Liver (tissue), 3 donors: Measurements from ENCODE around the gene KIF26A.

ENCODE experiments used
- FOXA1 ChIP-seq: IDR thresholded peaks from 2 replicates; pipeline ENCODE4 v1.6.1; 2016; ENCODE audit warnings: antibody characterized with exemption
- HNF4G ChIP-seq: IDR thresholded peaks from 2 replicates; pipeline ENCODE4 v1.6.1; 2016; ENCODE audit warnings: antibody characterized with exemption
- TAF1 ChIP-seq: conservative IDR thresholded peaks from 2 replicates; pipeline ENCODE4 v1.6.1; 2016; ENCODE audit warnings: antibody characterized with exemption, mild to moderate bottlenecking
- YY1 ChIP-seq: IDR thresholded peaks from 2 replicates; pipeline ENCODE4 v1.6.1; 2016; ENCODE audit warnings: antibody characterized with exemption, mild to moderate bottlenecking
- TF ChIP-seq, protein P1 (sequence below): fragments of 150-350 bp; IDR thresholded peaks from 2 replicates; pipeline ENCODE4 v1.5.1; 2017; ENCODE audit warnings: improper control_type of control experiment, low read depth, low read length; ENCODE audit not compliant: missing input control
- TF ChIP-seq, protein P2 (sequence below): IDR thresholded peaks from 2 replicates; pipeline ENCODE4 v1.6.1; 2016; ENCODE audit warnings: antibody characterized with exemption, mild to moderate bottlenecking
- donor health status: healthy.
- donor health status: healthy.

DNA sequence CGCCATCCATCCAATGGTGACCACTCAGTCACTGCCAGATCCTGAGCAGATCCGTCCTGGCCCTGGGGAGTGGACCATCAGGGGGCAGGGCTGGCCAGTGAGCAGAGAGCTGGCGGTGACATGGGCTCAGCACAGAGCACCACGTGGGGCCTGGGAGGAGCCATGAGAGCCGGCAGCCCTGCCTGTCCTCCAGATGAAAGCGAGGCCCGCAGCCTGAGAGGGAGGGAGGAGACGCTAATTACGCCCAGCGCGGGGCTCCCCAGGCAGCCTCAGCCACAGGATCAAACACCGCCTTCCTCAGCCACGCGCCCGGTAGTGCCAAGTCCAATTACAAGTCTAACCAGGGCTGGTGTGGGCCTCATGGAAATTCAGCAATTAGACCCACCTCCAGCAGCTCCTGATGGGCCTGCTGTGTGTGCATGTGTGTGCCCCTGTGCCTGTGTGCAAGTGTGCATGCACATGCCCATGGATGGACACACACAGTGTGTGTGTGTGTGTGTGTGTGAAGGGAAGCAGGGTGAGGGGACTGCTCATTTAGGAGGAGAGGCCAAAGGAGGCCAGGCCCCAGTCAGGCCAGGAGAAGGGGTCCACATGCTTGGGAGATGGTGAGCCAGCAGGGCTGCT lies 68.0 kb downstream of the KIF26A start:
- TF ChIP-seq, protein P1, sequence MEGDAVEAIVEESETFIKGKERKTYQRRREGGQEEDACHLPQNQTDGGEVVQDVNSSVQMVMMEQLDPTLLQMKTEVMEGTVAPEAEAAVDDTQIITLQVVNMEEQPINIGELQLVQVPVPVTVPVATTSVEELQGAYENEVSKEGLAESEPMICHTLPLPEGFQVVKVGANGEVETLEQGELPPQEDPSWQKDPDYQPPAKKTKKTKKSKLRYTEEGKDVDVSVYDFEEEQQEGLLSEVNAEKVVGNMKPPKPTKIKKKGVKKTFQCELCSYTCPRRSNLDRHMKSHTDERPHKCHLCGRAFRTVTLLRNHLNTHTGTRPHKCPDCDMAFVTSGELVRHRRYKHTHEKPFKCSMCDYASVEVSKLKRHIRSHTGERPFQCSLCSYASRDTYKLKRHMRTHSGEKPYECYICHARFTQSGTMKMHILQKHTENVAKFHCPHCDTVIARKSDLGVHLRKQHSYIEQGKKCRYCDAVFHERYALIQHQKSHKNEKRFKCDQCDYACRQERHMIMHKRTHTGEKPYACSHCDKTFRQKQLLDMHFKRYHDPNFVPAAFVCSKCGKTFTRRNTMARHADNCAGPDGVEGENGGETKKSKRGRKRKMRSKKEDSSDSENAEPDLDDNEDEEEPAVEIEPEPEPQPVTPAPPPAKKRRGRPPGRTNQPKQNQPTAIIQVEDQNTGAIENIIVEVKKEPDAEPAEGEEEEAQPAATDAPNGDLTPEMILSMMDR: no peak
- no peak for TF ChIP-seq HNF4G
- TF ChIP-seq FOXA1: no peak
- TF ChIP-seq TAF1: no peak
- TF ChIP-seq, protein P2, sequence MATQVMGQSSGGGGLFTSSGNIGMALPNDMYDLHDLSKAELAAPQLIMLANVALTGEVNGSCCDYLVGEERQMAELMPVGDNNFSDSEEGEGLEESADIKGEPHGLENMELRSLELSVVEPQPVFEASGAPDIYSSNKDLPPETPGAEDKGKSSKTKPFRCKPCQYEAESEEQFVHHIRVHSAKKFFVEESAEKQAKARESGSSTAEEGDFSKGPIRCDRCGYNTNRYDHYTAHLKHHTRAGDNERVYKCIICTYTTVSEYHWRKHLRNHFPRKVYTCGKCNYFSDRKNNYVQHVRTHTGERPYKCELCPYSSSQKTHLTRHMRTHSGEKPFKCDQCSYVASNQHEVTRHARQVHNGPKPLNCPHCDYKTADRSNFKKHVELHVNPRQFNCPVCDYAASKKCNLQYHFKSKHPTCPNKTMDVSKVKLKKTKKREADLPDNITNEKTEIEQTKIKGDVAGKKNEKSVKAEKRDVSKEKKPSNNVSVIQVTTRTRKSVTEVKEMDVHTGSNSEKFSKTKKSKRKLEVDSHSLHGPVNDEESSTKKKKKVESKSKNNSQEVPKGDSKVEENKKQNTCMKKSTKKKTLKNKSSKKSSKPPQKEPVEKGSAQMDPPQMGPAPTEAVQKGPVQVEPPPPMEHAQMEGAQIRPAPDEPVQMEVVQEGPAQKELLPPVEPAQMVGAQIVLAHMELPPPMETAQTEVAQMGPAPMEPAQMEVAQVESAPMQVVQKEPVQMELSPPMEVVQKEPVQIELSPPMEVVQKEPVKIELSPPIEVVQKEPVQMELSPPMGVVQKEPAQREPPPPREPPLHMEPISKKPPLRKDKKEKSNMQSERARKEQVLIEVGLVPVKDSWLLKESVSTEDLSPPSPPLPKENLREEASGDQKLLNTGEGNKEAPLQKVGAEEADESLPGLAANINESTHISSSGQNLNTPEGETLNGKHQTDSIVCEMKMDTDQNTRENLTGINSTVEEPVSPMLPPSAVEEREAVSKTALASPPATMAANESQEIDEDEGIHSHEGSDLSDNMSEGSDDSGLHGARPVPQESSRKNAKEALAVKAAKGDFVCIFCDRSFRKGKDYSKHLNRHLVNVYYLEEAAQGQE: no peak
- TF ChIP-seq YY1: no peak
